HG03025 (cell line): ENCODE results near the gene IPO4.

Experiments used
- ATAC-seq: cut with Tn5 transposase; IDR thresholded peaks from one replicate; pipeline ENCODE4 v1.9.1; 2021; ENCODE audit warnings: mild to moderate bottlenecking, moderate library complexity; ENCODE audit not compliant: unreplicated experiment, low FRiP score

The IPO4 gene

GRCh38 chr14:24195186-24196070 is 6.8 kb upstream of the IPO4 start, which contains the start of gene TM9SF1:
Gene TM9SF1, minus strand, starts transcription at chr14:24195441. Its CDS starts 422 bp downstream, at chr14:24195019.
- ATAC-seq = peak; percentile 55

- no peak for ATAC-seq
Measured at GRCh38 chr14:24194873-24195185, 6.2 kb upstream of the IPO4 start.

- ATAC-seq = no peak
Measured at GRCh38 chr14:24194186-24194872, 5.7 kb upstream of the IPO4 start.

- ATAC-seq = no peak
Measured at GRCh38 chr14:24192933-24193332, 4.3 kb upstream of the IPO4 start.

- no peak for ATAC-seq
Measured at GRCh38 chr14:24190416-24190815, 1.8 kb upstream of the IPO4 start.

- ATAC-seq = no peak
Measured at GRCh38 chr14:24189460-24189859, 844 bp upstream of the IPO4 start.

GRCh38 chr14:24189059-24189375 is 401 bp upstream of the IPO4 start:
- no peak for ATAC-seq

GRCh38 chr14:24187539-24187915 is 1.1 kb downstream of the IPO4 start:
- no peak for ATAC-seq

- no peak for ATAC-seq
Measured at GRCh38 chr14:24186831-24187538, 1.6 kb downstream of the IPO4 start.

- ATAC-seq = no peak
Measured at GRCh38 chr14:24185741-24186140, 2.9 kb downstream of the IPO4 start.

- no peak for ATAC-seq
Measured at GRCh38 chr14:24185026-24185425, 3.6 kb downstream of the IPO4 start.

GRCh38 chr14:24184104-24184970 is 4.3 kb downstream of the IPO4 start:
- ATAC-seq = no peak

GRCh38 chr14:24183014-24183481 is 5.6 kb downstream of the IPO4 start:
- no peak for ATAC-seq

- ATAC-seq = no peak
Measured at GRCh38 chr14:24182110-24182882, 6.3 kb downstream of the IPO4 start.

GRCh38 chr14:24181371-24182077 is 7.1 kb downstream of the IPO4 start:
- no peak for ATAC-seq

GRCh38 chr14:24179961-24180796 is 8.4 kb downstream of the IPO4 start:
- no peak for ATAC-seq

GRCh38 chr14:24179294-24179960 is 9.2 kb downstream of the IPO4 start:
- no peak for ATAC-seq
